WERI-Rb-1 (cell line): Measurements from ENCODE around the gene UBALD2.

ENCODE experiments used
- DNase-seq: peaks from one replicate; pipeline ENCODE4 v3.0.0-alpha.2; 2020
- H3K27ac ChIP-seq: fragments of 250-450 bp; sonication (Bioruptor Pico); 2 replicates; pipeline ENCODE4 v1.5.1; 2020; ENCODE audit warnings: mild to moderate bottlenecking, moderate library complexity
- H3K27me3 ChIP-seq: fragments of 250-450 bp; sonication (Bioruptor Pico); 2 replicates; pipeline ENCODE4 v1.5.1; 2021; ENCODE audit warnings: mild to moderate bottlenecking, low read depth, moderate library complexity; ENCODE audit not compliant: insufficient read depth, severe bottlenecking
- H3K36me3 ChIP-seq: fragments of 250-450 bp; sonication (Bioruptor Pico); 2 replicates; pipeline ENCODE4 v1.5.1; 2020; ENCODE audit warnings: mild to moderate bottlenecking, moderate library complexity
- H3K4me3 ChIP-seq: 2 replicates; pipeline ENCODE4 v1.5.1; 2011; ENCODE audit warnings: low read depth, mild to moderate bottlenecking, control low read depth, low read length
- H3K9me3 ChIP-seq: fragments of 250-450 bp; sonication (Bioruptor Pico); 2 replicates; pipeline ENCODE4 v1.5.1; 2021; ENCODE audit warnings: mild to moderate bottlenecking, moderate library complexity; ENCODE audit not compliant: severe bottlenecking
- CTCF ChIP-seq: IDR thresholded peaks from 2 replicates; pipeline ENCODE4 v1.5.1; 2011; ENCODE audit warnings: low read depth, mild to moderate bottlenecking, control low read depth, inconsistent platforms, low read length

The UBALD2 gene

DNA sequence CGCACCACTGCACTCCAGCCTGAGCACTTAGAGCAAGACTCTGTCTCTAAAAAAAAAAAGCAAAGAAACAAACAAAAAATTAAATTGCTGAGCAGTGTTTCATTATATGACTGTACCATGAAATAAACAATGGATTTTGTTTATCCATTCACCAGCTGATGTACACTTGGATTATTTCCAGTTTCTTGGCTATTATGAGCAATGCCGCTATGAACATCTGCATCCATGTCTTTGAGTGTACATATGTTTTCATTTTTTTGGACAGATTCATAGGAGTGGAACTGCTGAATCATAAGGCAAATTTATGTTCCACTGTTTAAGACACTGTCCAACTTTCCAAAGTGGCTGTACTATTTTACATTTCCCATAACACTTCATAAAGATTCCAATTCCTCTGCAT is 32.8 kb upstream of the UBALD2 start:
- H3K36me3 ChIP-seq, result no peaks in the 10 kb centered on the region
- H3K4me3 ChIP-seq, result no peak overlapping the region
- no peak overlapping the region for H3K27ac ChIP-seq
- no peak for DNase-seq
- no peaks in the 10 kb centered on the region for H3K9me3 ChIP-seq
- H3K27me3 ChIP-seq, result no peaks in the 10 kb centered on the region
- no peak for TF ChIP-seq CTCF

DNA sequence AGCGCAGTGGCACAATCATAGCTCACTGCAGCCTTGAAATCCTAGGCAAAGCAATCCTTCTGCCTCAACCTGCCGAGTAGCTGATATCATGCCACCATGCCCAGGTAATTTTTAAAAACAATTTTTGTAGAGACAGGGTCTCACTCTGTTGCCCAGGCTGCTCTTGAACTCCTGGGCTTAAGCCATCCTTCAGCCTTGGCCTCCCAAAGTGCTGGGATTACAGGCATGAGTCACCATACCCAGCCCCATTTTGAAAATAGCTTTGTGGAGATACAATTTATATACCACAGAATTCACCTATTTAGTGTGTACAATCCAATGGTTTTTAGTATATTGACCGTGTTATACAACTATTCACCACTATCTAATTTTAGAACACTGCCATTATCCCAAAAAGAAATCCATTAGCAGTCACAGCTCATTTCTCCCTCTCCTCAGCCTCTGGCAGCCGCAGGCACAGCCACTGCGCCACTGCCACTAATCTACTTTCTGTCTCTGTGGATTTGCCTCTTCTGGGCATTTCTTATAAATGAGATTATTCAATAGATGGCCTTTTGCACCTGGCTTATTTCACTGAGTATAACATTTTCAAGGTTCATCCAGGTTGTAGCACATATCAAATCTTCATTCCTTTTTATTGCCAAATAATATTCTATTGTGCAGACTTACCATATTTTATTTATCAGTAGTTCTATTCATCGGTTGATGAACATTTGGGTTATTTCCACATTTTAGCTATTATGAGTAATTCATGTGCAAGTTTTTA is 31.4 kb upstream of the UBALD2 start:
- no peak for DNase-seq
- no peak for TF ChIP-seq CTCF
- no peak overlapping the region for H3K27ac ChIP-seq
- no peak overlapping the region for H3K4me3 ChIP-seq
- no peaks in the 10 kb centered on the region for H3K9me3 ChIP-seq
- H3K27me3 ChIP-seq, result no peaks in the 10 kb centered on the region
- no peaks in the 10 kb centered on the region; the same call in 1 of the 2 replicates for H3K36me3 ChIP-seq

GRCh38 chr17:76234354-76234679 is 30.8 kb upstream of the UBALD2 start:
- Histone ChIP-seq H3K9me3 (no peaks in the 10 kb centered on the region), H3K27ac (no peak overlapping the region), H3K27me3 (no peaks in the 10 kb centered on the region), H3K4me3 (no peak overlapping the region), H3K36me3 (no peaks in the 10 kb centered on the region; the same call in 1 of the 2 replicates)
- no peak for TF ChIP-seq CTCF
- no peak for DNase-seq

DNA sequence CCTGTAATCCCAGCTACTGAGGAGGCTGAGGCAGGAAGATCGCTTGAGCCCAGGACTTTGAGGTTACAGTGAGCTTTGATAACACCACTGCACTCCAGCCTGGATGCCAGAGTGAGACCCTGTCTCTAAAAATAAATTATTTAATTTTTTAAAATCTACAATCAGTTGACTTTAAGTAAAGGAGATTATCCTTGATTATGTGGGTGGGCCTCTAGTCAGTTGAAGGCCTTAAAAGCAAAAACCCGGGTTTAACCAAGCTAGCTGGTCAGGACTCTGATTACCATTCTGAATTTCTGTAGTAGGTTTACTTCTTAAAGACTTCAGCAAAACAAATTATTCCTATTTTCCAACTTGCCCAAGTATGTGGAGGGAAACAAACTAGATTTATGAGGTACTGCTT is 29.3 kb upstream of the UBALD2 start:
- Histone ChIP-seq H3K27ac (no peak overlapping the region), H3K4me3 (no peak overlapping the region), H3K27me3 (no peaks in the 10 kb centered on the region), H3K36me3 (peaks cover 2% of the 10 kb centered on the region), H3K9me3 (peaks cover 4% of the 10 kb centered on the region)
- TF ChIP-seq CTCF, result no peak
- no peak for DNase-seq

- Histone ChIP-seq H3K27ac (no peak overlapping the region), H3K9me3 (peaks cover 4% of the 10 kb centered on the region), H3K4me3 (no peak overlapping the region), H3K27me3 (no peaks in the 10 kb centered on the region), H3K36me3 (peaks cover 4% of the 10 kb centered on the region)
- DNase-seq, result no peak
- no peak for TF ChIP-seq CTCF
Measured at GRCh38 chr17:76236603-76237002, 28.5 kb upstream of the UBALD2 start.

DNA sequence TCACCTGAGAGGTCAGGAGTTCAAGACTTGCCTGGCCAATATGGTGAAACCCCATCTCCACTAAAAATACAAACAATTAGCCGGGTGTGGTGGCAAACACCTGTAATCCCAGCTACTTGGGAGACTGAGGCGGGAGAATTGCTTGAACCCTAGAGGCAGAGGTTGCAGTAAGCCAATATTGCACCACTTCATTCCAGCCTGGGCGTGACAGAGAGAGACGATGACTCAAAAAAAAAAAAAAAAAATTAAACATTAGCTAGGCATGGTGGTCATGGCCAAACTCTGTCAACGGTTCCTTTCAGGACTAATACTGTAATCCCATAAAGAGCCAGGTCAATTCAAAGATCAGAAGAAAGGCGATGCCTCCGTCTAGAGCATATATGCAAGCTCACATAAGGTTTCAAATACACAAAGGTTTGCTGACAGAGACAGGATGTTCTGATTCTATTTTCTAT is 27.3 kb upstream of the UBALD2 start:
- DNase-seq, result no peak
- H3K27me3 ChIP-seq, result no peaks in the 10 kb centered on the region

More for the DNA sequence above, 27.3 kb upstream of the UBALD2 start:
- no peak for TF ChIP-seq CTCF
- peaks cover 4% of the 10 kb centered on the region for H3K36me3 ChIP-seq
- peaks cover 4% of the 10 kb centered on the region for H3K9me3 ChIP-seq
- H3K4me3 ChIP-seq, result no peak overlapping the region
- no peak overlapping the region for H3K27ac ChIP-seq
